ENCODE measurements around the gene GABBR1. TPM values are rescaled to one million over a fixed set of nuclear protein-coding genes. Genes with fewer than 3 reads are reported as not detected.

GABBR1 gene
- total and polyA plus RNA-seq, 5 donors: 34.8 to 40.0 (median 36.8) TPM

- ATAC-seq (no peak), DNase-seq (no peak)
- no peaks in the 10 kb centered on the region for H3K27me3 ChIP-seq (ENCODE audit: control insufficient read depth, insufficient read depth)
- no peak overlapping the region for H3K27ac ChIP-seq (ENCODE audit: low read length)
- 87% methylated on average over 10 of the region's 10 CpGs for WGBS
- no peak overlapping the region for H3K4me3 ChIP-seq (ENCODE audit: low read length)
- no peaks in the 10 kb centered on the region for H3K9me3 ChIP-seq (ENCODE audit: control insufficient read depth, low read length)
- intact Hi-C loops (cut with DNase I): loop anchor here in 1 of 4 donors (5.0 kb wide), 1 partner anchor 35 kb away; no protein-coding TSS in a partner anchor
- H3K4me1 ChIP-seq (ENCODE audit: control insufficient read depth, insufficient read depth, low read length): no peaks in the 10 kb centered on the region
Observed at GRCh38 chr6:29652198-29652584, 19.2 kb upstream of the GABBR1 start.

- no peaks in the 10 kb centered on the region for H3K27me3 ChIP-seq (ENCODE audit: control insufficient read depth, insufficient read depth)
- H3K9me3 ChIP-seq (ENCODE audit: control insufficient read depth, low read length): no peaks in the 10 kb centered on the region
- no peak overlapping the region for H3K27ac ChIP-seq (ENCODE audit: low read length)
- H3K4me1 ChIP-seq (ENCODE audit: control insufficient read depth, insufficient read depth, low read length): no peaks in the 10 kb centered on the region
- H3K4me3 ChIP-seq (ENCODE audit: low read length): no peak overlapping the region
- intact Hi-C loops (cut with DNase I): loop anchor here in 1 of 4 donors (5.0 kb wide), 1 partner anchor 36 kb away; no protein-coding TSS in a partner anchor
- ATAC-seq: no peak
- WGBS: 71% methylated on average over 8 of the region's 8 CpGs
- no peak for DNase-seq
Observed at GRCh38 chr6:29651413-29652197, 18.6 kb upstream of the GABBR1 start.

GRCh38 chr6:29649701-29650673 lies 17.0 kb upstream of the GABBR1 start:
- intact Hi-C loops (cut with DNase I): loop anchor here in 2 of 4 donors (2.0 to 5.0 kb wide), 2 partner anchors 37 to 47 kb away; no protein-coding TSS in a partner anchor
- 5% methylated on average over 33 of the region's 33 CpGs for WGBS

GRCh38 chr6:29647927-29648642 lies 15.1 kb upstream of the GABBR1 start:
- ATAC-seq (no peak), DNase-seq (no peak)
- 91% methylated on average over 23 of the region's 23 CpGs for WGBS
- Histone ChIP-seq H3K27ac (ENCODE audit: low read length) (no peak overlapping the region), H3K9me3 (ENCODE audit: control insufficient read depth, low read length) (no peaks in the 10 kb centered on the region), H3K27me3 (ENCODE audit: control insufficient read depth, insufficient read depth) (no peaks in the 10 kb centered on the region), H3K4me1 (ENCODE audit: control insufficient read depth, insufficient read depth, low read length) (no peaks in the 10 kb centered on the region), H3K4me3 (ENCODE audit: low read length) (no peak overlapping the region)
- intact Hi-C loops (cut with DNase I): loop anchor here in 1 of 4 donors (2.0 kb wide), 1 partner anchor 49 kb away; no protein-coding TSS in a partner anchor

More at GRCh38 chr6:29649701-29650673, 17.0 kb upstream of the GABBR1 start:
- Histone ChIP-seq H3K9me3 (ENCODE audit: control insufficient read depth, low read length) (no peaks in the 10 kb centered on the region), H3K4me3 (ENCODE audit: low read length) (peak overlapping the region; percentile 74), H3K27ac (ENCODE audit: low read length) (peak overlapping the region; percentile 100), H3K4me1 (ENCODE audit: control insufficient read depth, insufficient read depth, low read length) (no peaks in the 10 kb centered on the region), H3K27me3 (ENCODE audit: control insufficient read depth, insufficient read depth) (no peaks in the 10 kb centered on the region)
- ATAC-seq (peak; percentile 97), DNase-seq (peak; percentile 98 to 99 (median 98))

DNA sequence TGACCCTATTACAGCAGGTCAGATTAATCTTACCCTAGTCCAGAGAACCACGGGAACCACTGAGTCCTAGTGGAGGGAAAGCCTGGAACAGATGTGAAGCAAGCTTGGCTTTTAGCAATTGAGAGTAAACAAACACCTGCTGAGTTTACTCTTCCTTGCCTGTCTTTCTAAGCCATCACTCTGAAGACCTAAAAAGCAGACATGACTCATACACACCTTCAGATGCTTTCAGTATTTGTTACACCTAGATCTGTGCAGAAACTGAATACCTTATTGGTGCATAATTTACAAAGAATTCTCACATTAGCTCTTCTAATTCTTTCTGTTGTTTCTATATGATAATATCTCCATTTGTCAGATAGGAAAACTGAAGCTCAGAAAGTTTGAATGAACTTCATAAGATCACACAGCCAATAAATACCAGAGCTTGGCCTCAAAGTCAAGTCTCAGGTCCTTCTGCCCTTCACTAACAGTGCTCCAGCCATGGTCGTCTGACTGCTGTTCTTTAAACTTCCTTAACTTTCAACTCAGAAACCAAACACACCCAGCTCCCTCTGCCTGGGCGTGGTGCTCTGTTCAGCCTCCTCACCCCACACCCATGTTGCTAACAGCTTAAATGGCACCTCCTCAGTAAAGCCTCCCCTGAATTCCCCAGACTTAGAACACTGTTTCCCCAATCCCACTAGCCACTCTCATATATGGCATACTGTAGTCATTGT lies 8.6 kb upstream of the GABBR1 start:
- no peaks in the 10 kb centered on the region for H3K9me3 ChIP-seq (ENCODE audit: control insufficient read depth, low read length)
- H3K27ac ChIP-seq (ENCODE audit: low read length): no peak overlapping the region
- H3K4me1 ChIP-seq (ENCODE audit: control insufficient read depth, insufficient read depth, low read length): no peaks in the 10 kb centered on the region
- 47% methylated on average over 3 of the region's 3 CpGs for WGBS
- peak in 1 of 2 donors; percentile 72 for ATAC-seq
- H3K4me3 ChIP-seq (ENCODE audit: low read length): no peak overlapping the region
- DNase-seq: peak in 1 of 3 donors; percentile 60
- no peaks in the 10 kb centered on the region for H3K27me3 ChIP-seq (ENCODE audit: control insufficient read depth, insufficient read depth)
- intact Hi-C loops (cut with DNase I): loop anchor here in 1 of 4 donors (2.0 kb wide), 1 partner anchor 65 kb away; no protein-coding TSS in a partner anchor

GRCh38 chr6:29637247-29637646 lies 4.3 kb upstream of the GABBR1 start:
- no peak for DNase-seq
- no peak for ATAC-seq
- H3K9me3 ChIP-seq (ENCODE audit: control insufficient read depth, low read length): no peaks in the 10 kb centered on the region
- no peak overlapping the region for H3K4me3 ChIP-seq (ENCODE audit: low read length)
- H3K27me3 ChIP-seq (ENCODE audit: control insufficient read depth, insufficient read depth): no peaks in the 10 kb centered on the region
- intact Hi-C loops (cut with DNase I): no loop called here
- WGBS: 91% methylated on average over 9 of the region's 9 CpGs
- H3K4me1 ChIP-seq (ENCODE audit: control insufficient read depth, insufficient read depth, low read length): no peaks in the 10 kb centered on the region
- H3K27ac ChIP-seq (ENCODE audit: low read length): no peak overlapping the region

GRCh38 chr6:29633534-29633905 lies 537 bp upstream of the GABBR1 start:
- no peaks in the 10 kb centered on the region for H3K27me3 ChIP-seq (ENCODE audit: control insufficient read depth, insufficient read depth)
- H3K4me1 ChIP-seq (ENCODE audit: control insufficient read depth, insufficient read depth, low read length): peaks cover 8% of the 10 kb centered on the region
- peak overlapping the region; percentile 49 for H3K27ac ChIP-seq (ENCODE audit: low read length)
- ATAC-seq (peak; percentile 3 to 10), DNase-seq (no peak)
- 4% methylated on average over 9 of the region's 9 CpGs for WGBS
- intact Hi-C loops (cut with DNase I): no loop called here
- no peaks in the 10 kb centered on the region for H3K9me3 ChIP-seq (ENCODE audit: control insufficient read depth, low read length)
- peak overlapping the region; percentile 96 for H3K4me3 ChIP-seq (ENCODE audit: low read length)

DNA sequence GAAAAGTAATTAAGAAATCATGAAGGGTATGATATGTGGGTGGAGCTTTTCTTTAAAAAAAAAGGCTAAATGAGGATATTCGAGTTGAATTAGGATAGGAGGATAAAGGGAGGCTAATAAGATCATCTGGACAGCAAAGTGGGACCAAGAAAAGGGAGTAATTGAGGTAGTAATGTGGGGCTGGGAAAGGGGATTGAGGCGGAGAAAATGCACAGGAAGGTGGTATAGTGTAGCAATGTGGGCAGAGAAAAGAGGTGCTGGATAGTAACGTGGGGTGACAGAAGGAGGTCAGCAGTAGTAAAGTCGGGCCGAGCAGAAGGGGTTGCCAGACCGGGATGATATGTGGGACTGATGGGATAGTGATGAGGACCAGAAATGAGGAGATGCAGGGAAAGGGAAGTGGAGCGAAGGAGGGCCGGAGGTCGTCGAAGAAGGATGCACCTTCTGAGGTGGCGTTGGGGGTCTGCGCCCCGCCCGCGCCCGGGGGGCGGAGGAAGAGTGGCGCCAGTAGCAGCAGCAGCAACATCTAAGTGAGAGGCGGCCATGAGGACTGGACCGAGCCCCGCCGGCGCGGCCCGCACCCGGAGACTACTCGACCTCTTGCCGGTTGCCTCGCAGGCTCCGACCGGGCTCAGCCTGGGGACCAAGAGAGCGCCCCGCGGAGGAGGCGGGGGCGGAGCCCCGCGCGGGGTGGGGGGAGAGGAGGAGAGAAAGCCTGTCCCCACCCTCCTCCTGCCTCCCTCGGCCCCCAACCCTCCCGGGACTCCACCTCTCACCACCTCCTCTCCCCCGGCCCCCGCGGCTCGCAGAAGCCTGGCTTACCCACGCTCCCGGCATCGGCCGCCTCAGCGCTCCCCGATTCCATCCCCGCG lies 887 bp downstream of the GABBR1 start:
- Histone ChIP-seq H3K27ac (ENCODE audit: low read length) (no peak overlapping the region), H3K9me3 (ENCODE audit: control insufficient read depth, low read length) (no peaks in the 10 kb centered on the region), H3K4me1 (ENCODE audit: control insufficient read depth, insufficient read depth, low read length) (peaks cover 8% of the 10 kb centered on the region), H3K27me3 (ENCODE audit: control insufficient read depth, insufficient read depth) (no peaks in the 10 kb centered on the region), H3K4me3 (ENCODE audit: low read length) (peak overlapping the region; percentile 96)
- DNase-seq: peak; percentile 75 to 91 (median 91)
- intact Hi-C loops (cut with DNase I): no loop called here
- ATAC-seq: peak; percentile 63 to 64
- WGBS: 4% methylated on average over 53 of the region's 53 CpGs

GRCh38 chr6:29631209-29631810 lies 1.7 kb downstream of the GABBR1 start:
- Histone ChIP-seq H3K9me3 (ENCODE audit: control insufficient read depth, low read length) (no peaks in the 10 kb centered on the region), H3K4me1 (ENCODE audit: control insufficient read depth, insufficient read depth, low read length) (peaks cover 8% of the 10 kb centered on the region), H3K4me3 (ENCODE audit: low read length) (no peak overlapping the region), H3K27ac (ENCODE audit: low read length) (no peak overlapping the region), H3K27me3 (ENCODE audit: control insufficient read depth, insufficient read depth) (no peaks in the 10 kb centered on the region)
- peak in 2 of 3 donors; percentile 53 to 70 for DNase-seq
- ATAC-seq: no peak
- 65% methylated on average over 14 of the region's 14 CpGs for WGBS
- intact Hi-C loops (cut with DNase I): no loop called here

Data from right cardiac atrium (tissue), 5 donors.